Uterus (tissue), 4 donors: Measurements from ENCODE around the gene SYNJ2. TPM values are rescaled to one million over a fixed set of nuclear protein-coding genes. Genes with fewer than 3 reads are reported as not detected.

ENCODE experiments used
- DNase-seq, 2 donors: peaks; one replicate each; pipeline ENCODE4 v3.0.0-alpha.2; 2019 to 2020
- H3K27ac ChIP-seq, 2 donors: fragments of 200-600 bp; sonication (generic); 1 replicate in 1 of 2; 2 replicates in 1 of 2; pipeline ENCODE4 v1.5.1; 2016 to 2018
- H3K27me3 ChIP-seq, 2 donors: fragments of 200-600 bp; sonication (generic); one replicate each; pipeline ENCODE4 v1.5.1; 2018 to 2019; ENCODE audit warnings: control low read depth in 1 of 2
- H3K36me3 ChIP-seq, 2 donors: fragments of 200-600 bp; sonication (generic); one replicate each; pipeline ENCODE4 v1.5.1; 2019; ENCODE audit warnings: control low read depth in 1 of 2
- H3K4me1 ChIP-seq, 2 donors: fragments of 200-600 bp; sonication (generic); one replicate each; pipeline ENCODE4 v1.5.1; 2018 to 2019; ENCODE audit warnings: control low read depth in 1 of 2
- H3K4me3 ChIP-seq, 2 donors: fragments of 200-600 bp; sonication (generic); 1 replicate in 1 of 2; 2 replicates in 1 of 2; pipeline ENCODE4 v1.5.1; 2018 to 2019; ENCODE audit warnings: mild to moderate bottlenecking in 1 of 2
- H3K9me3 ChIP-seq, 2 donors: fragments of 200-600 bp; sonication (generic); one replicate each; pipeline ENCODE4 v1.5.1; 2019; ENCODE audit warnings: control low read depth in 1 of 2
- CTCF ChIP-seq, 4 experiments: fragments of 200-600 bp in 2 of 4; fragments of 450-650 bp in 2 of 4; sonication (generic) in 2 of 4; IDR thresholded peaks; one replicate each; pipeline ENCODE4 v1.5.1; 2016 to 2019; ENCODE audit warnings: antibody characterized with exemption in 4 of 4, mild to moderate bottlenecking in 2 of 4, moderate library complexity in 1 of 4
- POLR2A ChIP-seq, 2 donors: fragments of 450-650 bp; IDR thresholded peaks; one replicate each; pipeline ENCODE4 v1.6.1; 2016; ENCODE audit warnings: antibody characterized with exemption in 2 of 2, mild to moderate bottlenecking in 1 of 2, moderate library complexity in 1 of 2
- intact Hi-C: fragments of 100-400 bp; cut with DNase I; formaldehyde crosslinking; loops from one replicate; pipeline ENCODE4 v1.15.1; 2023; ENCODE audit warnings: low total_unique reads
- total RNA-seq, 4 donors: library from RNA; depleted of rRNA in 3 of 4; stranded (reverse); fragments of >200 nt in 3 of 4; gene quantifications; one replicate each; pipeline versions ENCODE4 v1.1.0 to v1.2.4, GENCODE V29; 2014 to 2023
- donor health status: DM: yes; HTN: yes; CAD: no.

Gene SYNJ2
- total RNA-seq, 4 donors from 2014 or later, result 9.5 to 32.2 (median 13.5) TPM

GRCh38 chr6:158083455-158084325, 102.0 kb downstream of the SYNJ2 start:
- H3K27me3 ChIP-seq, result no peaks in the 10 kb centered on the region
- TF ChIP-seq POLR2A (IDR thresholded peaks at IDR 0.05), result no peak
- DNase-seq, result no peak
- no peaks in the 10 kb centered on the region for H3K9me3 ChIP-seq
- H3K4me1 ChIP-seq, result no peaks in the 10 kb centered on the region
- no peaks in the 10 kb centered on the region for H3K36me3 ChIP-seq
- no peak overlapping the region for H3K27ac ChIP-seq
- intact Hi-C loops, result no loop called here
- no peak overlapping the region for H3K4me3 ChIP-seq

- Histone ChIP-seq H3K36me3 (no peaks in the 10 kb centered on the region), H3K4me3 (no peak overlapping the region), H3K27me3 (no peaks in the 10 kb centered on the region), H3K27ac (no peak overlapping the region), H3K4me1 (no peaks in the 10 kb centered on the region), H3K9me3 (no peaks in the 10 kb centered on the region)
- no peak for TF ChIP-seq POLR2A (IDR thresholded peaks at IDR 0.05)
- no peak for TF ChIP-seq CTCF (IDR thresholded peaks at IDR 0.05)
- DNase-seq, result no peak
- intact Hi-C loops, result no loop called here
These were observed 103.8 kb downstream of the SYNJ2 start for GRCh38 chr6:158085261-158086053.

- H3K9me3 ChIP-seq, result no peaks in the 10 kb centered on the region
- no peaks in the 10 kb centered on the region for H3K27me3 ChIP-seq
- H3K4me1 ChIP-seq, result no peaks in the 10 kb centered on the region
- TF ChIP-seq CTCF (IDR thresholded peaks at IDR 0.05), result no peak
- TF ChIP-seq POLR2A (IDR thresholded peaks at IDR 0.05), result no peak
- no peak for DNase-seq
- intact Hi-C loops, result no loop called here
- no peaks in the 10 kb centered on the region for H3K36me3 ChIP-seq
- H3K27ac ChIP-seq, result no peak overlapping the region
- H3K4me3 ChIP-seq, result no peak overlapping the region
These were observed 104.4 kb downstream of the SYNJ2 start for GRCh38 chr6:158086054-158086503.

- DNase-seq, result no peak
- no peaks in the 10 kb centered on the region for H3K27me3 ChIP-seq
- H3K9me3 ChIP-seq, result no peaks in the 10 kb centered on the region
- intact Hi-C loops, result no loop called here
- no peaks in the 10 kb centered on the region for H3K36me3 ChIP-seq
- no peak overlapping the region for H3K4me3 ChIP-seq
- TF ChIP-seq CTCF (IDR thresholded peaks at IDR 0.05) (no peak), POLR2A (IDR thresholded peaks at IDR 0.05) (no peak)
- peak overlapping the region in 1 of 2 donors; percentile 17 for H3K27ac ChIP-seq
- no peaks in the 10 kb centered on the region for H3K4me1 ChIP-seq
These were observed 105.0 kb downstream of the SYNJ2 start for GRCh38 chr6:158086504-158087223.

- no peaks in the 10 kb centered on the region for H3K9me3 ChIP-seq
- H3K36me3 ChIP-seq, result no peaks in the 10 kb centered on the region
- TF ChIP-seq POLR2A (IDR thresholded peaks at IDR 0.05) (no peak), CTCF (IDR thresholded peaks at IDR 0.05) (no peak)
- no peak for DNase-seq
- H3K4me1 ChIP-seq, result no peaks in the 10 kb centered on the region
- no peak overlapping the region for H3K4me3 ChIP-seq
- no peaks in the 10 kb centered on the region for H3K27me3 ChIP-seq
- intact Hi-C loops, result no loop called here
- H3K27ac ChIP-seq, result peak overlapping the region in 1 of 2 donors; percentile 17
These were observed 105.7 kb downstream of the SYNJ2 start for GRCh38 chr6:158087224-158087867.
